Common myeloid progenitor, CD34-positive (primary cell): ENCODE data around the gene IGFBP7.

ENCODE experiments used
- CTCF ChIA-PET: fragments of 350-600 bp; sonication (Branson Sonifier 250); formaldehyde crosslinking; loops from one replicate; lab custom pipeline; 2021; ENCODE audit warnings: antibody characterized with exemption; lab: Charles Lee
- POLR2A ChIA-PET: fragments of 350-600 bp; sonication (Branson Sonifier 250); formaldehyde crosslinking; loops from one replicate; lab custom pipeline; 2021; ENCODE audit warnings: antibody characterized with exemption; lab: Charles Lee
- DNase-seq, 3 donors: peaks; one replicate each; pipeline versions ENCODE4 v3.0.0 to v3.0.0-alpha.2; 2013
- H3K27ac ChIP-seq, 2 experiments: 1 replicate in 1 of 2; 2 replicates in 1 of 2; pipeline ENCODE4 v1.7.0; 2013; ENCODE audit warnings: inconsistent platforms in 2 of 2, low read length in 2 of 2, mild to moderate bottlenecking in 2 of 2, low read depth in 1 of 2, moderate library complexity in 1 of 2; ENCODE audit not compliant: severe bottlenecking in 2 of 2, insufficient read depth in 1 of 2, poor library complexity in 1 of 2
- H3K27me3 ChIP-seq, 5 experiments: replicated peaks in 2 of 5; 1 replicate in 3 of 5; 2 replicates in 2 of 5; pipeline versions ENCODE4 v1.6.1 to v1.7.0; 2013; ENCODE audit warnings: low read length in 4 of 5, mild to moderate bottlenecking in 2 of 5, moderate library complexity in 2 of 5, inconsistent platforms in 1 of 5; ENCODE audit not compliant: insufficient read depth in 5 of 5, control insufficient read depth in 4 of 5
- H3K36me3 ChIP-seq, 4 experiments: 1 replicate in 2 of 4; 2 replicates in 2 of 4; pipeline versions ENCODE4 v1.6.1 to v1.7.0; 2013; ENCODE audit warnings: low read length in 3 of 4, control low read depth in 1 of 4, mild to moderate bottlenecking in 1 of 4; ENCODE audit not compliant: control insufficient read depth in 4 of 4, insufficient read depth in 4 of 4
- H3K4me1 ChIP-seq, 4 experiments: 1 replicate in 3 of 4; 2 replicates in 1 of 4; pipeline versions ENCODE4 v1.6.1 to v1.7.1; 2013; ENCODE audit warnings: low read length in 3 of 4, mild to moderate bottlenecking in 3 of 4, control low read depth in 1 of 4, inconsistent platforms in 1 of 4, moderate library complexity in 1 of 4; ENCODE audit not compliant: control insufficient read depth in 4 of 4, insufficient read depth in 4 of 4; ENCODE audit errors: control extremely low read depth in 1 of 4
- H3K4me3 ChIP-seq, 7 experiments: 1 replicate in 4 of 7; 2 replicates in 3 of 7; pipeline versions ENCODE4 v1.5.1 to v1.7.0; 2013; ENCODE audit warnings: mild to moderate bottlenecking in 7 of 7, low read length in 6 of 7, moderate library complexity in 6 of 7, inconsistent platforms in 2 of 7, low read depth in 2 of 7, control low read depth in 1 of 7; ENCODE audit not compliant: insufficient read depth in 4 of 7, control insufficient read depth in 1 of 7; ENCODE audit errors: extremely low read depth in 1 of 7
- H3K9me3 ChIP-seq, 5 experiments: 1 replicate in 4 of 5; 2 replicates in 1 of 5; pipeline versions ENCODE4 v1.6.1 to v1.7.1; 2013; ENCODE audit warnings: low read length in 4 of 5, mild to moderate bottlenecking in 2 of 5, inconsistent platforms in 1 of 5, low read depth in 1 of 5, moderate library complexity in 1 of 5; ENCODE audit not compliant: control insufficient read depth in 4 of 5, insufficient read depth in 2 of 5; ENCODE audit errors: control extremely low read depth in 1 of 5
- WGBS: methylation state at CpG from one replicate; pipeline ENCODE4 v1.1.5; 2013; ENCODE audit not compliant: insufficient coverage; 5-methylcytosine and 5-hydroxymethylcytosine counted together

Gene IGFBP7

DNA sequence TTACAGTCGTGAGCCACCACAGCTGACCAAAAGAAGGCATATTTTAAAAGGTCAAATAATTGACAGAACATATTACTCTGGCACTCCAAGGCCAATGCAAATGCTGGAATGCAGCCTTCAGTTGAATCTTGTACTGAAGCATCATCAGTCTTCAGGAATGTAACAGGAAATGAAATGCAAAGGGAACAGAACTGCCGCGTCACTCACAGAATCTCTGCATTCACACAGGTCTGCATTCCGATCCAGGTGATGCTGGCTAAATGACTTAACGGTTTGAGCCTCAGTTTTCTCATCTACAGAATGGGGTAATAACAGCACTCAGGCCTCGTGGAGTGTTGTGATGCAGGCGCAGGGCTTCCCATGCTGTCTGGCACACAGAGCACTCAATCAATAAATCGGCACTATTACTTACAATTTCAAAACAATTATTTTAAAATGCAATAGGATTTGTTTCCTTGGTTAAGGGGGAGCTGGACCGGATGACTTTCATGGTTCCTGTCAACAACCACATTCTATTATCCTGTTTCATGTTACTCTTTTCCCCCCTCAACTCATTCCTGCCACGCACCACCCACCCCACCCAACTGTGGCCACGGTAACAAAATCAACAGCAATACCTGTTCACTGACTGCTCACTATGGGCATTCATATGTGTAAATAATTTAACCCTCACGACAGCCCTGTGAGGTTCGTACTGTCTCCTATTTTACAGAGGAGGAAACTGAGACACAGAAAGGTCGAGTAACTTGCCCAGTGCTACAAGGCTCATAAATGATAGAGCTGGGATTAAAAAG lies 32.4 kb downstream of the IGFBP7 start:
- ChIA-PET CTCF (no interaction called here), POLR2A (no interaction called here)
- peaks cover 4 to 10% (median 7%) of the 10 kb centered on the region in 4 experiments for H3K36me3 ChIP-seq
- no peaks in the 10 kb centered on the region for H3K9me3 ChIP-seq
- DNase-seq: no peak
- H3K27ac ChIP-seq: no peak overlapping the region
- 94% methylated on average over 9 of the region's 14 CpGs for WGBS
- H3K4me1 ChIP-seq: peaks cover 4 to 22% (median 11%) of the 10 kb centered on the region in 4 experiments
- no peaks in the 10 kb centered on the region for H3K27me3 ChIP-seq
- H3K4me3 ChIP-seq: no peak overlapping the region

DNA sequence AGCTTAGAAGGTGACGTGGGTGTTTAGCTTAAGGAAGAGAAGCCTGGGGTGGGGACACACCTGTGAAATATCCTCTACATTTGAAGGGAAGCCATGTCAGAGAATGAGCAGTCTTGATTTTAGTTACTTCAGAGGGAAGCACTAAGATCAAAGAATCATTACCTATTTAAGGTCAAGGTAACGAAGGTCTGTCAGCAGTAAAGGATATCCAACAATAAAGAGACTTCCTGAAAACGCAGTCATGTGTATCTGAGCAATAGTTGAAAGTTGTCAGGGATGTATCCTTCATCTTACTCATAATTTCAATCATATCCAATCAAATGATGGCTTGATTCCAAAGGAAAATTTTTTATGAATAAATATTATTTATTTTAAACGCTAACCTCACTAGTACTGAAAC lies 33.5 kb downstream of the IGFBP7 start:
- Histone ChIP-seq H3K27me3 (no peaks in the 10 kb centered on the region), H3K27ac (no peak overlapping the region), H3K9me3 (no peaks in the 10 kb centered on the region), H3K4me1 (peaks cover 4 to 21% (median 9%) of the 10 kb centered on the region in 4 experiments), H3K36me3 (peaks cover 2 to 10% (median 7%) of the 10 kb centered on the region in 4 experiments), H3K4me3 (no peak overlapping the region)
- ChIA-PET CTCF (interaction anchor here (1.2 kb wide), 1 partner anchor 17 kb away, joined by 3 read pairs; no protein-coding TSS in a partner anchor), POLR2A (no interaction called here)
- no peak for DNase-seq
- 29% methylated on average over 1 of the region's 4 CpGs for WGBS

DNA sequence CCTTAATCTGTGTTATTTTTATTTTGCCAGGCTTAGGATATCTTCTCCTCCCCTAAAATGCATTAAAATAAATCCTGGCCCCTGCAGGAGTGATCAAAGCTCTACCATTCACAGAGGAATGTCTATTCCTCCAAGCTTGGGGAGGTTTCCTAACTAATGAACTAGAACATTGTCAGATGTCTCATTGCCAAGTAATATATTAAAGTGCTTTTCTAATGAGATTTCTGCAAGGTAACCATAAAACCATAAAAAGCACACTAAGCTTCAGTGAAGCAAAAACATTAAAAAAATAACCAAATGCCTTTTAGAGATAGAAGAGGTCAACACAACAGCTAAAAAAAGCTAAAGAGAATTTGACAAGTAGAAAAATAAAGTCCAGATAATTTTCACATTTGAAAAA lies 34.8 kb downstream of the IGFBP7 start:
- Histone ChIP-seq H3K27me3 (no peaks in the 10 kb centered on the region), H3K9me3 (no peaks in the 10 kb centered on the region), H3K36me3 (peaks cover 2 to 6% (median 5%) of the 10 kb centered on the region in 4 experiments), H3K4me3 (no peak overlapping the region), H3K4me1 (peaks cover 0 to 10% (median 4%) of the 10 kb centered on the region in 4 experiments), H3K27ac (no peak overlapping the region)
- ChIA-PET CTCF (interaction anchor here (1.2 kb wide), 1 partner anchor 18 kb away, joined by 3 read pairs; no protein-coding TSS in a partner anchor), POLR2A (no interaction called here)
- DNase-seq: no peak

DNA sequence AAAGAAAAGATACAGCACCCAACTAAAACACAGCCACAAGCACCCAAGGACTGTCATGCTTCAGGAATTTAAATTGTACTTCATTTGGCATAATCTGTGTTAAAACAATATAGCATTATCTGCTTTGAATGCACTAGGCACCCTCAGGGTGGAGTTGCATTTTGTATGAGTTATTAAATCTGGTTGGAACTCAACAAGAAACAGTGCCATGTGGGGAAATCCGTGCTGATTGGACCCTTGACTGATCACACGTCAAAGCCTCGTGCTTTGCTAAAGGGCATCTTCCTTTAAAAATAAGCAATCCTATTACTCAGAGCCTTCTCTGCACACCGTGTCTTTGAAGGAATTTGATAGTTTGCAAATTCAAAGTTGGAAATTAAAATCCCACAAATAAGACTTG lies 35.4 kb downstream of the IGFBP7 start:
- H3K4me3 ChIP-seq: no peak overlapping the region
- ChIA-PET POLR2A (no interaction called here), CTCF (no interaction called here)
- peaks cover 2 to 6% (median 5%) of the 10 kb centered on the region in 4 experiments for H3K36me3 ChIP-seq
- no peak for DNase-seq
- H3K9me3 ChIP-seq: no peaks in the 10 kb centered on the region
- H3K27ac ChIP-seq: no peak overlapping the region
- no peaks in the 10 kb centered on the region for H3K27me3 ChIP-seq
- H3K4me1 ChIP-seq: peaks cover 0 to 8% (median 3%) of the 10 kb centered on the region in 4 experiments
- WGBS: 61% methylated on average over 3 of the region's 4 CpGs

DNA sequence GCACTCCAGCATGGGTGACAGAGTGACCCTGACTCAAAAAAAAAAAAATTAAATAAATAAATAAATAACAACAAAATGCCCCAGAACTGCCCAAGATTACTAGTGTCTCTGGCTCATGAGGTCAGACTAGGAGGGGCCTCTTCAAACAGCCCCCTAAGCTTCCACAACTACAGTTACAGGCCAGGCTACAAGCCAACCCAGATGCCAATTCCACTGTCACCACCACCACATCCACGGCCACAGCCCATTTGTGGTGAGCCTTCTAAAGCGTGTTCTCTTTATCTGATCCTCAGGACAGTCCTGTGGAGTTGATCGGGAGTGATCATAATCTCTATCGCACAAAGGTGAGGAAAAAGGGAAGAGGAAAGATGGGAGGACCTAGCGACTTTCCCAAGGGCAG lies 36.6 kb downstream of the IGFBP7 start:
- ChIA-PET CTCF (no interaction called here), POLR2A (no interaction called here)
- H3K4me1 ChIP-seq: peaks cover 0 to 6% (median 0%) of the 10 kb centered on the region in 4 experiments
- H3K36me3 ChIP-seq: peaks cover 2 to 11% (median 4%) of the 10 kb centered on the region in 4 experiments
- H3K27me3 ChIP-seq: no peaks in the 10 kb centered on the region
- H3K4me3 ChIP-seq: no peak overlapping the region
- WGBS: 87% methylated on average over 4 of the region's 5 CpGs
- DNase-seq: peak in 1 of 3 donors; percentile 47
- no peak overlapping the region for H3K27ac ChIP-seq
- no peaks in the 10 kb centered on the region for H3K9me3 ChIP-seq

DNA sequence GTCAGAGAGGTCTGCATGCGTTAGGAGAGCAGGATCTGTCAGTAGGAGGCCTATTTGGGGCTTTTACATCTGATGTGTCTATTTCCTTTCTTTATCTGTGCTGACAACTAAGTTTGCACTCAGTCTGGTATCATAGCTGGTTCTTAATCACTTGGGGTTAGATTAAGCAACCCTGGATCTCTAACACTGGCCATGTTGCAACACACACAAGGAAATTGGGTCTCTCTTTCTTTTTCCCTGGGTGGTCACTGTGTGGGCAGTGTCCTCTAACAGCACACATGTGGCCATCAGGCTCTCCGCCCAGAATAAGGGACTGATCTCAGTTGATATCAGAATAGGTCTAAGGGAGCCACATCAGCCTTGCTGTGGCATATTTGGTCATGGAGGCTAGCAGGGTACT lies 38.9 kb downstream of the IGFBP7 start:
- H3K4me1 ChIP-seq: peaks cover 0 to 6% (median 0%) of the 10 kb centered on the region in 4 experiments
- no peaks in the 10 kb centered on the region for H3K9me3 ChIP-seq
- H3K27ac ChIP-seq: no peak overlapping the region
- H3K4me3 ChIP-seq: no peak overlapping the region
- no peaks in the 10 kb centered on the region for H3K27me3 ChIP-seq
- POLR2A ChIA-PET: no interaction called here
- WGBS: 90% methylated on average over 2 of the region's 2 CpGs
- CTCF ChIA-PET: interaction anchor here (4.2 kb wide), 1 partner anchor 10 kb away, joined by 15 read pairs; no protein-coding TSS in a partner anchor
- DNase-seq: no peak
- peaks cover 0 to 13% (median 4%) of the 10 kb centered on the region in 4 experiments for H3K36me3 ChIP-seq

DNA sequence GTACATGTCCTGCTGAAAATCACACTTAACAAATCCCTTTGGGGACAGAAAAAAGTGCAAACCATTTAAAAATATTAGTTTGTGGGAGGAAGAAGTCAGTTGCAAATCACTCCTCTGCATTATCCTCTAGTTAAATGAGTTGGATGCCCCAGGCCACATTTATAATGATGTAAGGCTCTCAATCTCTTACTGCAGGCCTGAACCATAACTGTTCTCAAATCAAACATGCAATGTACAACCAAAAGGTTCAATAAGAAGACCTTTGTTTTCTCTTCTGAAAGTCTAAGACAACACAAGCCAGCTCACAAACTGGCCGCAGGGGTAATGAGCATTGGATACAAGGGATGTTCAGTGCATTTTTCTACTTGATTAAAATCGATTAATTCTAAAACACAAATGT lies 39.7 kb downstream of the IGFBP7 start:
- 100% methylated on average over 1 of the region's 2 CpGs for WGBS
- Histone ChIP-seq H3K36me3 (peaks cover 0 to 15% (median 5%) of the 10 kb centered on the region in 4 experiments), H3K27me3 (no peaks in the 10 kb centered on the region), H3K27ac (no peak overlapping the region), H3K4me1 (peaks cover 0 to 6% (median 0%) of the 10 kb centered on the region in 4 experiments), H3K4me3 (no peak overlapping the region), H3K9me3 (no peaks in the 10 kb centered on the region)
- ChIA-PET POLR2A (interaction anchor here (0.6 kb wide), 1 partner anchor 16 kb away, joined by 3 read pairs; no protein-coding TSS in a partner anchor), CTCF (interaction anchor here (4.2 kb wide), 1 partner anchor 11 kb away, joined by 15 read pairs; no protein-coding TSS in a partner anchor)
- DNase-seq: no peak
